Activated T-helper 2 cell treated with anti-CD3 and anti-CD28 coated beads, Interferon-gamma antibody, Interleukin-2, Interleukin-4, amounts not matched to agents 10 μg/mL and 5 μg/mL and 100 μg/mL, durations not matched to agents 14 hours and 24 hours and 36 hours (primary cell): Measurements from ENCODE around the gene RAPGEF5. TPM values are rescaled to one million over a fixed set of nuclear protein-coding genes. Genes with fewer than 3 reads are reported as not detected.

Experiments used
- total RNA-seq: library from RNA; stranded (reverse); gene quantifications from 2 replicates; pipeline ENCODE4 v1.2.3, GENCODE V29; 2022

RAPGEF5 gene
- total RNA-seq, 1 donor from 2014 or later = 0.82 TPM

Other genes with a start within 250 kb of the RAPGEF5 start
- gene STEAP1B, start 143.0 kb upstream of the RAPGEF5 start, total RNA-seq = 0.30 and 0.32 TPM in 2 replicates